ENCODE measurements around the gene LRPAP1.

GRCh38 chr4:3495204-3495975 lies 36.8 kb downstream of the LRPAP1 start:
- TF ChIP-seq EZH2 (IDR thresholded peaks at IDR 0.05; ENCODE audit: borderline replicate concordance, insufficient read depth, low read length, poor library complexity, severe bottlenecking), result no peak
- no peak for TF ChIP-seq POLR2AphosphoS5 (IDR thresholded peaks at IDR 0.05)
- TF ChIP-seq CTCF (IDR thresholded peaks at IDR 0.05; ENCODE audit: poor library complexity, severe bottlenecking), result no peak
- TF ChIP-seq REST (IDR thresholded peaks at IDR 0.05; ENCODE audit: borderline replicate concordance), result no peak
- no peak for TF ChIP-seq MXI1 (conservative IDR thresholded peaks at IDR 0.05; ENCODE audit: poor library complexity, severe bottlenecking)
- no peak for TF ChIP-seq RAD21 (conservative IDR thresholded peaks at IDR 0.05)
- TF ChIP-seq EP300 (conservative IDR thresholded peaks at IDR 0.05; ENCODE audit: poor library complexity, severe bottlenecking), result no peak
- TF ChIP-seq SMC3 (conservative IDR thresholded peaks at IDR 0.05; ENCODE audit: poor library complexity), result no peak
